HG03575 (cell line): Measurements from ENCODE around the gene NDFIP1.

Experiments
- ATAC-seq: cut with Tn5 transposase; IDR thresholded peaks from one replicate; pipeline ENCODE4 v1.9.1; 2021; ENCODE audit not compliant: unreplicated experiment, insufficient number of reproducible peaks, low FRiP score; ENCODE audit errors: extremely low read depth

Gene NDFIP1, protein sequence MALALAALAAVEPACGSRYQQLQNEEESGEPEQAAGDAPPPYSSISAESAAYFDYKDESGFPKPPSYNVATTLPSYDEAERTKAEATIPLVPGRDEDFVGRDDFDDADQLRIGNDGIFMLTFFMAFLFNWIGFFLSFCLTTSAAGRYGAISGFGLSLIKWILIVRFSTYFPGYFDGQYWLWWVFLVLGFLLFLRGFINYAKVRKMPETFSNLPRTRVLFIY

DNA sequence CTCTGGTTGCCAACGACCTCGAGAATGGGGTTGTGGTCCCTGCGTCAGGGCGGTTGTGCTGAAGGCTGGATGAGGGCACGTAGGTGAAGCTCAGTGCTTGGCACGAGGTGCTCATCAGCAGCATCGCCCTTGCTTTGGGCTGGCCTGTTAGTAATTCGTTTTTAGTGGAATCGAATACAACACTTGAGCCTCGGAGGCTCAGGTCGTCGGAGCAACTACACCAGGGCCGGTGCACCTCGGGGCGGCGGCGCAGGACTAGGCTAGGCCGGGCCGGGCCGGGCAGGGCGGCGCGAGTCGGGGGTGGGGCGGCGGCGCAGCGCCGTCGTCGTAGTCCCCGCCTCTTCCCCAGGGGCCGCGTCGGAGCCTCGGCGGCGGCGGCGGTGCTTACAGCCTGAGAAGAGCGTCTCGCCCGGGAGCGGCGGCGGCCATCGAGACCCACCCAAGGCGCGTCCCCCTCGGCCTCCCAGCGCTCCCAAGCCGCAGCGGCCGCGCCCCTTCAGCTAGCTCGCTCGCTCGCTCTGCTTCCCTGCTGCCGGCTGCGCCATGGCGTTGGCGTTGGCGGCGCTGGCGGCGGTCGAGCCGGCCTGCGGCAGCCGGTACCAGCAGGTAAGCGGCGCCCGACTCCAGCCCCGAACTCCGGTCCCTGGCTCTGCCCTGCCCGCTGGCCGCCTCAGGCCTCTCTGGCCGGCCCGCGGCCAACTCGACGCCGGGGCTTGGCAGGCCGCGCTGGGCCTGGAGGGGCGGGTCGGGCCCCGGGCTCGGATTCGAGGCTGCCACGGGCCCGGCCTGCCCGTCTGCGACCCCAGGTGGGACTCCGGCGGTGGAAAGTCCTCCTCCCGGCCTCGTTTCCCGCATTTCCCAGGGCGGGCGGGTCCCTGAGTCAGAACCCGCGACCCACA is at the start of gene NDFIP1:
Gene NDFIP1, plus strand, starts transcription at position 348 of the 899 bp plus-strand sequence. Its CDS starts 196 bp downstream, at position 544.
- no peak for ATAC-seq

DNA sequence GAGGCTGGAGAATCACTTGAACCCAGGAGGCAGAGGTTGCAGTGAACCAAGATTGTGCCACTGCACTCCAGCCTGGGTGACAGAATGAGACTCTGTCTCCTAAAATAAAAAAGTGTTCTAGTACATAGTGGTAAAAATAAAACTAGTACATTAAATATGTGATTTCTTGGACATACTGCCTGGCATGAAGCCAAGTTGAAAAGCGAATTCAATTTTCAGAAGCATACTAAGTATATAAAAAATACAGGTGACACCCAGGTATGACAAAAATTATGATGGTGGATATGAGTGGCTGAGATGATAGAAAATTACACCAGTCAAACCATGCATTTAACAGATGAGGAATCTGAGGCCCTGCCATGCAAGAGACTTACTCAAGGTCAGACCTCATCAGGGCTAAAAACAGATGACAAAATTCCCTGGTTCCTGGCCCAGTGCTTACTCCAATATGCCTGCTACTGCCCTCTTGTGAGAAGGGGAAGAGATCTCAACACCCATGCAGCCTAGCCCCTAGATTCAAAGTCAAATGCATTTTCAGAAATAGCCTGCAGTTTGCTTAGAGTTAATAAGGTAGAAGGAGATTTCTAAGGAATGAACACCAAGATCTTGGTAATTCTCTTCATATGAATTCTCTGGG is 49.2 kb upstream of the NDFIP1 start:
- ATAC-seq: no peak

DNA sequence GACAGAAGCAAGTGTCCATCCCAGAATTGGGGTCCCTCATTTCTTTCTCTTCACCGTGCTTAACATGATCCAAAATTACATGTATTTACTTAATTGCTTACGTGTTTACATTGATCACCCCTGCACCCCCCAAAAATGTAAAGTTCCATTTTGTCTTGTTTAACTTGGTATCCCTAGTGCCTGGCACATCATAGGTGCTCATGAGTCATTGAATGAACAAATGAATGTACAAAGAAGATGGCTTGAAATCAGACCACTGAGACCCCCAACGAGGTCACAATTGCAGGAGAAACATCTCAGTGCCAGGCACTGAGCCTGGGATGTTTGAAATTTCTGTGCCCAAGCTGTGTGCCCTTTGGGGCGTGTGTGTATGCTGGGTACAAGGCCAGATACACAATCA is 45.2 kb upstream of the NDFIP1 start:
- no peak for ATAC-seq

DNA sequence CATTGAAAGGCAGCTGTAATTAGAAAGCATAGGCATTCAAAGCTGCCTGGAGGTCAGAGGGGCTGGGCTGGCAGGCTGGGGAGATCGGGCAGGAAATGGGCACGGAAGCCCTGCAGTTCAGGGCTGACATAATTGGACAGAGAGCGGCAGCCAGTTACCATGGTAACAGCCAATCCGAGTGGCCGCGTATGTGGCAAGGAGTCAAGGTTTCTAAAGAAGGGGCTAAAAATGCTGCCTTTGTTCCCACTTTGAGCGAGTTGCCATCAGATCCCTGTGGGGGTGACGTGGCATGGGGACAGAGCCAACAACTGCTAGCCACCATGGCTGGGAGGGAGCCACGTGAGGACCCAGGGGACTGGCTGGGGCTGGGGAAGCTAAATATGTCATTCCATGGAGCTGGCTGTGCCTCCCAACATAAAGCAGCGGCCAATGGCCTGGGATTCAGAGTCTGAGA is 44.7 kb upstream of the NDFIP1 start:
- no peak for ATAC-seq

DNA sequence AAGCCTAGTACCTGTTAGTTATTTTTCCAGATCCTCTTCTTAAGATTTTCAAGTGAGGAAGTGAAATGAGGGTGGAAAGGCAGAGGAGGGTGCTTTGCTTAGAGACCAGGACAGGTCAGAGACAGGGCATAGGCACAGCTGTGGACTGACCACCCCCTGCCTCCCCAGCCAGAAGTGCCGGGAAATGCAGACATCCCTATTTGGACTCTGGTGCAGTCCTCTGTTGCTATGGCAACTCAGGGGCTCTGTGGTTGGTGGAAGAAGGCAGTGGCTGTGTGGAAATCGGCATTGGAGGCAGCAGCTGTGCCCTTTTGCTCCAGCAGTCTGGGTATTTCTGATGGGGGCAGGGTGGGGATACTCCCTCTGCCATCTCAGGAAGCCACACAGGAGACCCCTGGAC is 43.3 kb upstream of the NDFIP1 start:
- no peak for ATAC-seq

DNA sequence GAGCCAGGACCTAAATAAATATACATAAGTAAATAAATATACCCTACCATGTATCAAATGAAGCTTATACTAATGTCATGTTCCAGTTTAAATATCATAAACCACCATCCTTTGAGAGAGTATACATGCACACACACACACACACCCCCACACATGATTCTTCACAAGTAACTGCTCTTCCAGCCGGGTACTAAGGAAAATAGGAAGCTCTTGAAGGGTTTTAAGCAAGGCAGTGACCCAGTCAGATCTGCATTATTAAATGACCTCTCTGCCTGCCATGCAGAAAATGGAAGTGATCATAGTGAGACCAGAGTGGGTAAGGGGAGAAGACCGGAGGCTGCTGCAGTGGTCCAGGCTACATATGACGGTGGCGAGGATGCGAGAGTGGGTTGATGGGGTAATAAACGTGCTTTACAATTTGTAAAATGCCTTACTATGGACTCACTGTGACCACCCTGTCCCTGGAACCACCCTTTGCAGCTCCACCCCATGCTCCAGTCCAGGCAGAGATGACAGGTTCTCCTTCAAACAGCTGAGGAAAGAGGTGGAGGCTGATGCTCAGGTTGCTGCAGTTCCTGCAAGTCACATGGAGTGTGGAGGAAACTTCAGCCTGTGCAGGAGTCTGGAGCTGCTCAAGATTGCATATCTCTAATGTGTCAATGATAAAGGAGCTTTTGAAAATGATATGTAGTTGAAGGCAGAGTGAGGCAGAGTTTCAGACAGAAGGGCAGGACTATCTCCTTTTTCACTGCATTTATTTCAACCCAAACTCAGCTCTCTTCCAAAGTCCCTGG is 38.8 kb upstream of the NDFIP1 start:
- ATAC-seq: no peak

DNA sequence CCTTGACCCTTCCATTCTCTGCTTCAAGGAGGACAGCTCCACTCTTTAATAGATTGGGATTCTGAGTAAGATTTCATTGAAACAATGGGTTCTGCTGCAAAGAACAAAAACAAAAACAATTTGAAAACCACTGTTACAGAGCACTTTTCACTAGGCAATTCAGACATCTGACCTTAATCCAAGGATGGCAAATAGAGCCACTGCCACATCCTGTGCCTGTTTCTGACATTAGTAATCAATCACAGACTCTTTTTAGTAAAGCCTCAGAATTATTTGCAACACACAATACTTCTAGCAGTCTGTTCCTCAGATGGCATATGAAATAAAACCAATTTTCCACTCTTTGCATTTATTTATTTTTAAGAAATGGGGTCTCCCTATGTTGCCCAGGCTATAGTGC is 37.8 kb upstream of the NDFIP1 start:
- no peak for ATAC-seq

DNA sequence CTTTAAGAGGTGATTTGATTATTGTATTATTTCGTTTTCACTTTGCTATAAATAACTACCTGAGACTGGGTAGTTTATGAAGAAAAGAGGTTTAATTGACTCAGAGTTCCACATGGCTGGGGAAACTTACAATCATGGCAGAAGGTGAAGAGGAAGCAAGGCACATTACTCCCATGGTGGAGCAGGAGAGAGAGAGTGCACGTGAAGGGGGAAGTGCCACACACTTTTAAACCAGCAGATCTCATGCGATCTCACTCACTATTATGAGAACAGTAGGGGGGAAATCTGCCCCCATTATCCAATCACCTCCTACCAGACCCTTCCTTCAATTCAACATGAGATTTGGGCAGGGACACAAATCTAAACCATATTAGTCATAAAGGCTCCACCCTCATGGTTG is 36.1 kb upstream of the NDFIP1 start:
- ATAC-seq: no peak

DNA sequence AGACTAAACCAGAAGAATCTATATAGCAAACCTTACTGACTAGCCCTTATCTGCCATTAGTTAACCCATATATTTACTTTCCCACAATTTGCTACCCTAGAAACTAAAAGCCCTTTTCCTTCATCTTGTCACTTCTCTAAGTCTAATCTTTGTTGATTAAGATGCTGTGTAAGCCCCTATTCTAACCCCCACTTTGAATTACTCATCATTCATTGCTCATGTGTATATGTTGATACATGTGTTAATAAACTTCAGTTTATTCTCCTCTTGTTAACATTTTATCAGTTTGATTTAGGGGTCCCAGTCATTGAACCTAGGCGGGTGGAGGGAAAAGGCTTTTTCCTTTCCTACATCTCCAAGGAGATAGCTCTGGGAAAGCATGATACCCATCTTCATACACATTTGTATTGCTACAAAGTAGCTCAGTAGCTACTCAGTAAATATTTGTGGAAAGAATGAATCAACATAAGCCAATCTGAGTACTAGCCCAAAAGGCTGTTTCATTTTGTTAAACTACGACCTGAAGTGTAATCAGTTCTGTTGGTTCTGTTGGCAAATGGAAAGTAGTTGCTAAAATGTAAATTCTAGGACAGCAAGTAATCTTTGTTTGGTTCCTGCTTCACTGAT is 35.1 kb upstream of the NDFIP1 start:
- no peak for ATAC-seq

DNA sequence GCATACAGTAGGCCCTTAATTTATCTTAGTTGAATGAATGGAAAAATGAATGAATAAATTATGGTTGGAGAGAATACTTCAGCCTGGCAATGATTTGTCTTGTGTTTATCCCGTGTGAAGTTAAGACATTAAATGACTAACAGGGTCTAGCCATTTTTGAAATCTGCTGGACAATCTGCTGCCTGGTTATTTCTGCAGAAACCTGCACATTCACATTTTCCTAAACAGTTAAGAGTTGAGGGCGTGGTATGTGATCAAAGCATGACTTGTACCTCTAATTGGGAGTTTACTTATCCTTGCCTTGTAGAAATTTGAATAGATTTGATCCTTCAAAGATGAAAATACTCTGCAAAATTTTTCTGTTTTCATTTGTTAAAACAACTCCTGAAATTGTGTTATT is 34.6 kb upstream of the NDFIP1 start:
- no peak for ATAC-seq

DNA sequence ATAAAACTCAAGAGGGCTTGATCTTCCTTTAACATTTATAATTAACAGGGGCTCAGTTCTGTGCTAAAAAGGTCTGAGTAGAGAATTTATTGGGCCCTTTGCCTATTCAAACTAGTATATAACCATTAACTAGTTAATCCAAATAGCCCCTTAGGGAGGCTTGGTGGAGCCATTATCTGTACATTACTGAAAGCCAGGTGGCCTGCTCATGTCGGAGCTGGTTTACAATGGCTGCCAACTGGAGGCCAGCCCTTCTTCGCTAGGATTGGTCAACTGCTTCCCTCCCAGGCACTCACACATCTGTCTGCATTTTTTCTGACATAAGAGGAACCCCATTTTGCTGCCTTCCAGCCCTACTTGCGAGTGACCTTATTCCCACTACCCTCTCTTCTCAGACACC is 30.4 kb upstream of the NDFIP1 start:
- ATAC-seq: no peak

DNA sequence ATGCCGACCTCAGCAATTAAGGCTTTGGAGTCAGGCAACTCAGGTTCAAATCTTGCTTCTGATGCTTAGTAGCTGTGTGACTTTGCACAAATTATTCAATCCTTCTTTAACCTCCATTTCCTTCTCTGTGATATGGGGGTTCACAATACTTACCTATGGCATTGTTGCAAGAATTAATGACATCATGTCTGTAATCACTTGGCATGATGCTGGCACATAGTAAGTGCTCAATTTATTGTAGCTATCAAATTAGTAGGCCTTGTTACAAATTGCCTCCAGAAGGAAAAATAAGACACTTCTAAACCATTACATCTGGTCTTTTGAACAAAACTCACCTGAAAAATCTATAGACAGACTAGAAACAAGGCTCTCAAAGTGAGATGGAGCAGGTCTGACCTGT is 29.9 kb upstream of the NDFIP1 start:
- no peak for ATAC-seq

DNA sequence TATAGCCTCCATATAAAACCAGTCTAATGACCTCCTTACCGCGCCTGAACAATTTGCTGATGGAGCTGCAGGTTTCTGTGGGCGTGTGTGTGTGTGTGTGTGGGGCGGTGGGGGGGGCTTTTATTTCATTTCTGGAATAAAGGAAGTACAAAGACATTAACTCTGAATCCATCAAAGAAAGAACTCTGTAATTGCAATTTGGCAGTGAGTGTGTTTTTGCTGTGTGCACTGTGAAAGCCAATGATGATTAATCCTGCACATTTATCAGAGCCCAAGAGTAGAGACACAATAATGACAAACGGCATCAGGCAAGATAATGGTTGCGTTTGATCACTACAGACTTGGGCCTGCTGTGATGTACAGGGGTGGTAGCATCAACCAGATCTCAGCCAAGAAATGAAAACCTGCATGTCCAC is 29.3 kb upstream of the NDFIP1 start:
- no peak for ATAC-seq

DNA sequence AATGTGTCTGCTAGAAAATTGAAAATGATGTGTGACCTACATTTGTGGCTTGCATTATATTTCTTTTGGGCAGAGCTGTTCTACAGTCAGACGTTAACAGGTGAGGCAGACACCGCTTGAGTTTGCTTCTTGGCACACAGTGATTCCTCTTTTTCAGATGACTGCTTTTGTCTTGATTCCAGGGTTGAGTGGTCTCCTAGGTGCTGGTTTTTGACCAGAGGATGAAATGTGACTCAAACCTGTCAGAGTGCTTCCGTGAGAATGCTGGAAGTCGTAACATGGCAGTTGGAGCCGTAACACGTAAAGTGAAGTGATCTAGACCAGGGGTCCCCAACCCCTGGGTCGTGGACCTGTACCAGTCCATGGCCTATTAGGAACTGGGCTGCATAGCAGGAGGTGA is 28.3 kb upstream of the NDFIP1 start:
- no peak for ATAC-seq

DNA sequence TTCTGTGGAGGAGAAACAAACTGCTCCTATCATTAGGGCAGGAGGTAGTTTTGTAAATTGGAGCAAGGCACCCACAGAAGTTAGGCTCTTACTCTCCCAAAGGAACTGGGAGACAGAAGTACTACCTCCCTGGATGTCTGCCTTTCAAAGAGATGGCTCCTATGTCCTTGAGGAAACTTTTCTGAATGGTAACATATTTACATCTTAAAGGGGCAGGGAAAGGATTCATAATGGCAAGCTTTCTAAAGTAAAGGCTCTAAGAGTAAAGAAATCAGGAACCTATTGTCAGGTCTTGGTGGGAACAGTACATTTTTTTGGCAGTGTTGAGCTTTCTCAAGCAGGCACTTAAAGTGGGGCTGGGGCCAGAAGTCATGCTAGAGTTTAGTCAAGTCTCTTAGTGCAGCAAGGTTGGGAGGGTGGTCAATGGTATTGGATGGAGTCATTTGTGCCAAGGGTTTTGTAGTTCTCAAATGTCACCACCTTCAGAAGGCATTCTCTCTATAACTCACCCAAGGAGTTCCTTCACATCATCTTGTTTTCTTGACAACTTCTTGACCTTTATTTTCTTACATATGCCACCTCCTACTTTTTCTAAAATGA is 26.3 kb upstream of the NDFIP1 start:
- no peak for ATAC-seq

DNA sequence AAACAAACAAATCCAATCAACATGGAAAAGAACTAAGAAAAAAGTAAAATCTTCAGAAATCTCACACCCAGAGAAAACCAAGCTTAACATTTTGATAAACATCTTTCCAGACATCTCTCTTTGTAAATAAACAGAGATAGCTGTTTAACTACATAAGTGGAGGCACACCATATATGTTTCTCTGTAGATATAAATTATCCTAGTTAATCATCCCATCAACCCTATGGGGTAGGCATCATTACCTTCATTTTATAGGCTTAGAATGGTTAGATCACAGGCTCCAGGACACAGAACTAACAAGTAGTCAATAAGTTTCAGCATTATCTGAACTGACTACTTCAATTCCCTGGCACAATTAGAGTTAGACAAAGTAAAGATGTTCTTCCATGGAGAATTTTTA is 22.4 kb upstream of the NDFIP1 start:
- no peak for ATAC-seq

DNA sequence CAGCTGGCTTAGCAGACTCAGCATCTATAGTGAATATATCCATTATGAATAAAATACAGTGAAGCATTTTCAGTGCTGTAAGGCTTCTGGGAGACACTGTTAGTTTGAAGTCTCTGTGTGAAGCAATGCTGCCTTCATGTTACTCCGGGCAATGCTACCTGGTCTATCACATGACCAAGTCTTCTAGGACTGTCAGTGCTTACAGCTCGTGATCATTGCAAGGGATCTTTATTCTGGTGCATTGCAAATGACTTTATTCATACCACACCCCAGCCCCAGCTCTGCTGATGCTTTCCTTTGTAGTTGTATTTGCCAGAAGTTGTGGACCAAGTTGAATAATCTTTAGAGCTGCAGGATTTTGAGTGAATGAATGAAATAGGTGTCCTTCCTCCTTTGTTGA is 21.9 kb upstream of the NDFIP1 start:
- ATAC-seq: no peak

DNA sequence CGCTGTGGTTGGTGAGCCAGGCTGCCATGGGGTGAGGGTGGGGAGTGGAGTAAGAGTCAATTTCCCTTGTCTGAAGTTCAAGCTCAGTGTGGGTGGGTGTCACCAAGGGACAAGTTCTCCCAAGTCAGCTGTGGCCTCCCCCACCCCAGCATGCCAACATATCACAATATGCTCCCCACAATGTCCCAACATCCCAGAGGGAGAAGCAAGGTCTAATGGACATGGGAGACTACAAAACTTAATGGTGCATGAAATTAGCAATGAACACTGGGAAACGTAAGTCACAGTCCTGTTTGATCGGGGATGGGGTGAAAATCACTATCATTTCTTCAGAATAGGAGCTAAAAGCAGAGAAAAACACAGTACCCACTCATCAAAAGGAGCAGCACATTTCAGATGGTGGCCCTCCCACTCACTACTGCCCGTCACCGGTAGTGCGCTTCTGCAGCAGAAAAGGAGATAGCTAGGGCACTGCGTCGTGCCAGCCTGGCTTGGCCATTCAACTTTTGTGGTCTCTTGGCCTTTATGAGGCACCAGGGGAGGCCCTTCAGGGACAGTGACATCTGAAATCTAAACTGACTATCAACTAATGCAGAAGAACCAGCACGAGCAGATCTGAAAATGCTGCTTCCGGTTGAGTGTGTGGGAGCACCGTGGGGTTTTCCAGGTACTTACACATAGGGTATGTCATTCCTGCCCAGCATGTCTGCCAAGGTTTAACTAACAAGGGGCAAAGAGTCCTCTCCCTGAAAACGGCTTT is 20.5 kb upstream of the NDFIP1 start:
- no peak for ATAC-seq
